NCI-H2196 treated with DMSO at 0.1 percent for 48 hours (cell line): ENCODE data around the gene C11orf71.

Experiments
- DNase-seq: peaks from one replicate; lab custom pipeline; 2025; ENCODE audit not compliant: unreplicated experiment; lab: John Stamatoyannopoulos, UW

Gene C11orf71

GRCh38 chr11:114359342-114359741 is 41.0 kb downstream of the C11orf71 start:
- DNase-seq = no peak

- no peak for DNase-seq
These were observed 41.6 kb downstream of the C11orf71 start for GRCh38 chr11:114358716-114359115.

- no peak for DNase-seq
These were observed 46.2 kb downstream of the C11orf71 start for GRCh38 chr11:114354076-114354475.

GRCh38 chr11:114353443-114353842 is 46.9 kb downstream of the C11orf71 start:
- no peak for DNase-seq

GRCh38 chr11:114350022-114350421 is 50.3 kb downstream of the C11orf71 start:
- DNase-seq = no peak
